T-helper 17 cell (primary cell): ENCODE data around the gene SNX25. TPM values are rescaled to one million over a fixed set of nuclear protein-coding genes. Genes with fewer than 3 reads are reported as not detected.
"Not testable (repeated sequence)": the region's sequence is repeated elsewhere in the genome, so short reads cannot be mapped to it uniquely, and the experiment has no call there.

Source experiments
- ATAC-seq: fragments of 150-1000 bp; cut with Tn5 transposase; 2 replicates; pipeline ENCODE4 v1.10.0; 2021; ENCODE audit warnings: mild to moderate bottlenecking, moderate library complexity
- DNase-seq, 3 donors: peaks; one replicate each; pipeline versions ENCODE4 v3.0.0 to v3.0.0-alpha.2; 2020 to 2021
- H3K9me3 ChIP-seq: one replicate; pipeline ENCODE4 v1.7.0; 2013; ENCODE audit warnings: low read length, mild to moderate bottlenecking; ENCODE audit not compliant: control insufficient read depth, poor library complexity, severe bottlenecking
- H3K27ac Mint-ChIP-seq: one replicate; pipeline ENCODE4 v1.8.0; 2022; ENCODE audit warnings: mild to moderate bottlenecking, moderate library complexity, mixed read lengths
- H3K27me3 Mint-ChIP-seq: one replicate; pipeline ENCODE4 v1.8.0; 2022; ENCODE audit warnings: mixed read lengths
- H3K36me3 Mint-ChIP-seq: one replicate; pipeline ENCODE4 v1.8.0; 2022; ENCODE audit warnings: low read depth, mixed read lengths
- H3K4me1 Mint-ChIP-seq: one replicate; pipeline ENCODE4 v1.8.0; 2022; ENCODE audit warnings: mild to moderate bottlenecking, mixed read lengths
- H3K4me3 Mint-ChIP-seq: one replicate; pipeline ENCODE4 v1.8.0; 2022; ENCODE audit warnings: mild to moderate bottlenecking, moderate library complexity, mixed read lengths
- total RNA-seq, 4 donors: library from RNA in 2 of 4; stranded (reverse) in 2 of 4; gene quantifications; one replicate each; pipeline ENCODE4 v1.2.3 and lab custom pipeline; 2022 to 2026

SNX25 gene
- total RNA-seq, 2 donors from 2014 or later = 13.2 to 20.4 TPM

- peaks cover 11% of the 10 kb centered on the region for H3K4me1 Mint-ChIP-seq
- DNase-seq = no peak
- no peaks in the 10 kb centered on the region for H3K9me3 ChIP-seq
- no peak for ATAC-seq
- no peak overlapping the region for H3K27ac Mint-ChIP-seq
- peaks cover 18% of the 10 kb centered on the region for H3K36me3 Mint-ChIP-seq
- H3K4me3 Mint-ChIP-seq = no peak overlapping the region
- no peaks in the 10 kb centered on the region for H3K27me3 Mint-ChIP-seq
These were observed 103.3 kb downstream of the SNX25 start for GRCh38 chr4:185312699-185313098.

- H3K4me1 Mint-ChIP-seq, DNase-seq, H3K27ac Mint-ChIP-seq, H3K27me3 Mint-ChIP-seq, H3K4me3 Mint-ChIP-seq, H3K9me3 ChIP-seq, ATAC-seq: not testable (repeated sequence)
- H3K36me3 Mint-ChIP-seq = peaks cover 10% of the 10 kb centered on the region
These were observed 108.1 kb downstream of the SNX25 start for GRCh38 chr4:185317462-185317861.

- Mint-ChIP-seq H3K4me3 (no peak overlapping the region), H3K27ac (no peak overlapping the region), H3K27me3 (no peaks in the 10 kb centered on the region), H3K36me3 (peaks cover 10% of the 10 kb centered on the region), H3K4me1 (peaks cover 2% of the 10 kb centered on the region)
- H3K9me3 ChIP-seq = no peaks in the 10 kb centered on the region
- ATAC-seq = no peak
- DNase-seq = no peak
These were observed 108.5 kb downstream of the SNX25 start for GRCh38 chr4:185317880-185318279.

- no peak overlapping the region for H3K4me3 Mint-ChIP-seq
- H3K4me1 Mint-ChIP-seq = no peaks in the 10 kb centered on the region
- H3K27me3 Mint-ChIP-seq = no peaks in the 10 kb centered on the region
- H3K9me3 ChIP-seq = no peaks in the 10 kb centered on the region
- DNase-seq = no peak
- no peak for ATAC-seq
- H3K36me3 Mint-ChIP-seq = peaks cover 9% of the 10 kb centered on the region
- no peak overlapping the region for H3K27ac Mint-ChIP-seq
These were observed 109.3 kb downstream of the SNX25 start for GRCh38 chr4:185318679-185319078.

GRCh38 chr4:185322803-185323202, 113.4 kb downstream of the SNX25 start:
- no peaks in the 10 kb centered on the region for H3K27me3 Mint-ChIP-seq
- peaks cover 11% of the 10 kb centered on the region for H3K36me3 Mint-ChIP-seq
- H3K9me3 ChIP-seq = no peaks in the 10 kb centered on the region
- no peak for ATAC-seq
- H3K4me3 Mint-ChIP-seq = no peak overlapping the region
- no peak overlapping the region for H3K27ac Mint-ChIP-seq
- DNase-seq = no peak
- H3K4me1 Mint-ChIP-seq = peaks cover 8% of the 10 kb centered on the region

- Mint-ChIP-seq H3K27ac (no peak overlapping the region), H3K36me3 (peaks cover 13% of the 10 kb centered on the region), H3K27me3 (no peaks in the 10 kb centered on the region), H3K4me1 (peaks cover 8% of the 10 kb centered on the region), H3K4me3 (no peak overlapping the region)
- ATAC-seq (no peak), DNase-seq (no peak)
- no peaks in the 10 kb centered on the region for H3K9me3 ChIP-seq
These were observed 114.2 kb downstream of the SNX25 start for GRCh38 chr4:185323606-185324005.

GRCh38 chr4:185324361-185324760, 115.0 kb downstream of the SNX25 start:
- ATAC-seq, H3K27me3 Mint-ChIP-seq, DNase-seq, H3K4me1 Mint-ChIP-seq, H3K9me3 ChIP-seq, H3K27ac Mint-ChIP-seq, H3K4me3 Mint-ChIP-seq: not testable (repeated sequence)
- H3K36me3 Mint-ChIP-seq = peaks cover 15% of the 10 kb centered on the region

- H3K4me3 Mint-ChIP-seq, ATAC-seq, DNase-seq, H3K27me3 Mint-ChIP-seq, H3K4me1 Mint-ChIP-seq, H3K27ac Mint-ChIP-seq, H3K9me3 ChIP-seq: not testable (repeated sequence)
- H3K36me3 Mint-ChIP-seq = peaks cover 13% of the 10 kb centered on the region
These were observed 116.3 kb downstream of the SNX25 start for GRCh38 chr4:185325721-185326120.

- H3K27me3 Mint-ChIP-seq = no peaks in the 10 kb centered on the region
- H3K36me3 Mint-ChIP-seq = peaks cover 15% of the 10 kb centered on the region
- ATAC-seq = no peak
- no peak for DNase-seq
- H3K4me3 Mint-ChIP-seq = no peak overlapping the region
- H3K9me3 ChIP-seq = no peaks in the 10 kb centered on the region
- peaks cover 8% of the 10 kb centered on the region for H3K4me1 Mint-ChIP-seq
- H3K27ac Mint-ChIP-seq = peak overlapping the region; percentile 10
These were observed 119.2 kb downstream of the SNX25 start for GRCh38 chr4:185328586-185328985.

- not testable (repeated sequence) for H3K36me3 Mint-ChIP-seq, H3K27ac Mint-ChIP-seq, H3K4me3 Mint-ChIP-seq, DNase-seq, H3K4me1 Mint-ChIP-seq, ATAC-seq, H3K9me3 ChIP-seq, H3K27me3 Mint-ChIP-seq
These were observed 120.6 kb downstream of the SNX25 start for GRCh38 chr4:185329879-185330510.

GRCh38 chr4:185332575-185333464, 123.4 kb downstream of the SNX25 start:
- Mint-ChIP-seq H3K36me3 (peaks cover 10% of the 10 kb centered on the region), H3K27me3 (no peaks in the 10 kb centered on the region), H3K27ac (no peak overlapping the region), H3K4me1 (no peaks in the 10 kb centered on the region), H3K4me3 (no peak overlapping the region)
- no peaks in the 10 kb centered on the region for H3K9me3 ChIP-seq
- DNase-seq (no peak), ATAC-seq (no peak)

- no peak for ATAC-seq
- no peaks in the 10 kb centered on the region for H3K27me3 Mint-ChIP-seq
- H3K4me1 Mint-ChIP-seq = no peaks in the 10 kb centered on the region
- H3K9me3 ChIP-seq = no peaks in the 10 kb centered on the region
- no peak overlapping the region for H3K27ac Mint-ChIP-seq
- peaks cover 6% of the 10 kb centered on the region for H3K36me3 Mint-ChIP-seq
- no peak for DNase-seq
- no peak overlapping the region for H3K4me3 Mint-ChIP-seq
These were observed 124.9 kb downstream of the SNX25 start for GRCh38 chr4:185334326-185334725.

- H3K9me3 ChIP-seq = no peaks in the 10 kb centered on the region
- H3K27me3 Mint-ChIP-seq = no peaks in the 10 kb centered on the region
- ATAC-seq (no peak), DNase-seq (no peak)
- H3K36me3 Mint-ChIP-seq = peaks cover 6% of the 10 kb centered on the region
- H3K4me3 Mint-ChIP-seq = no peak overlapping the region
- H3K27ac Mint-ChIP-seq = no peak overlapping the region
- peaks cover 8% of the 10 kb centered on the region for H3K4me1 Mint-ChIP-seq
These were observed 126.2 kb downstream of the SNX25 start for GRCh38 chr4:185335579-185335978.
